A204.1 (cell line): Measurements from ENCODE around the gene APLP2.

Experiments used
- FAIRE-seq: peaks from 2 replicates; lab custom pipeline; 2012; peaks lifted over from hg19 to GRCh38; lab: Jason Lieb, UNC

Gene APLP2

GRCh38 chr11:130120045-130120444, 50.4 kb downstream of the APLP2 start:
- FAIRE-seq = no peak

GRCh38 chr11:130121445-130121978, 51.8 kb downstream of the APLP2 start:
- no peak for FAIRE-seq

DNA sequence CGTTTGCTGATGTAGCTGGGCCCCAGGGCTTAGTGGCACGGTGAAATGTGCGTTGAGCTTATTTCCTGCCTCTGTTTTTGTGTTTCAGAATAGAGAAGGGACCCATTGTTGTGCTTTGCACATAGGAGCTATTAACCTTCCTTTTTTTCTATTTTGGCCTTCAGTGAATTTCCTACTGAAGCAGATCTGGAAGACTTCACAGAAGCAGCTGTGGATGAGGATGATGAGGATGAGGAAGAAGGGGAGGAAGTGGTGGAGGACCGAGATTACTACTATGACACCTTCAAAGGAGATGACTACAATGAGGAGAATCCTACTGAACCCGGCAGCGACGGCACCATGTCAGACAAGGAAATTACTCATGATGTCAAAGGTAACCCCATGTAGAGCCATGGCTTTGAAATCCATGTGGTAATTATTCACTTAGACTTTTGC, 52.5 kb downstream of the APLP2 start:
- no peak for FAIRE-seq

GRCh38 chr11:130123414-130124040, 53.8 kb downstream of the APLP2 start:
- no peak for FAIRE-seq

DNA sequence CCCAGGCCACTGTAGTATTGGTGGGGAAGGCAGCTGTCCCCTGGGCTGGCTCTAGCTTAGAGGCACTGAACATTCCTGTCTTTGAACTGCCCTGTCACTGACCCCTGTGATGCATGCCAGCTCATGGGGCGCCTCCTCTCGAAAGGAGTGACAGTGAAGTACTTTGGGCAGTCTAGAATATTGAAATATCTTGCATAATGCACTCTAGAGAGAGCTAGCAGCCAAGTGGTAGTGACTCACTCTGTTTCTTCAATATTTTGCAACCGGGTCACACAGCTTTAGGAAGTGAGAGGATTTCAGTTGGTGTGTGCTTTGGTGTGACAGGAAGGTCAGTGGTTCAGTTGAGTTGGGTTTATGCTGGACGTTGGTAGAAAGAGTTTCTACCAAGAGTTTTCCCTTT, 54.4 kb downstream of the APLP2 start:
- no peak for FAIRE-seq

GRCh38 chr11:130125638-130126037, 55.9 kb downstream of the APLP2 start:
- no peak for FAIRE-seq

GRCh38 chr11:130126516-130126915, 56.8 kb downstream of the APLP2 start:
- no peak for FAIRE-seq

DNA sequence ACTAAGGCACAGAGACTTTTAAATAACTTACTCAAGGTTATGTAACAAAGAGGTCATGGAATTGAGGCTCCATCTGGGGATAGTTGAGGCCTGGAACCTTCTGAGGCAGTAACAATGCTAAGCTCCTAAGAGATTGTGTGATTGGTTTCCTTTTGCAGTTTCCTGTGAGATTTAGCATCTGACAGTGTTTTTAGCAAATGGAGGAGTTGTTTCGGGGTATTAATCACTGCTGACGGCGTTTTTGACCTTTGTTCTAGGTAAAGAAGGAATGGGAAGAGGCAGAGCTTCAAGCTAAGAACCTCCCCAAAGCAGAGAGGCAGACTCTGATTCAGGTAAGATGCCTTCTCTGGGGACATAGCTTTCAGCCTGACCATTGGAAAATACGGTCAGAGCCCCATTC, 57.8 kb downstream of the APLP2 start:
- FAIRE-seq = no peak

GRCh38 chr11:130128626-130129025, 58.9 kb downstream of the APLP2 start:
- FAIRE-seq = no peak

GRCh38 chr11:130129922-130130321, 60.2 kb downstream of the APLP2 start:
- no peak for FAIRE-seq

- peak; percentile 78 for FAIRE-seq
Measured at GRCh38 chr11:130131961-130132850, 62.5 kb downstream of the APLP2 start.

- no peak for FAIRE-seq
Measured at GRCh38 chr11:130133716-130134115, 64.0 kb downstream of the APLP2 start.

GRCh38 chr11:130136107-130136506, 66.4 kb downstream of the APLP2 start:
- FAIRE-seq = no peak

DNA sequence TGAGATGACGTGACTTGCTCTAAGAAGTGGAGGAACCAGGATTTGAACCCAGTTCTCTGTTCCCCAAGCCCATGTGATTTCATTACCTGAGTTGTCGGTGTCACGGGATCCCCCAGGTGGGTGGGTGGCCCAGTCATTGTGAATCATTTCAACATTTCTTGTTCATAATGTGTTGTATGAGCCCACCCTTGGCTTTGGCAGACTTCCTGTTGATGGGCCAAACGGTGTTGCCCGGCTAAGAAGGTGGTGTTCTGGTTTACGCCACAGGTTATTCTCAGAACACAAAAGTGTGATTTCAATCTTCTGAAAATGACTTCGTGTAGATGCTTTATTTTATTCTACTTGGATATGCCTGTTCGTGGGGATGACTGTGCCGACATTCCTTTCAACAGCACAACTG, 68.3 kb downstream of the APLP2 start:
- FAIRE-seq = no peak

DNA sequence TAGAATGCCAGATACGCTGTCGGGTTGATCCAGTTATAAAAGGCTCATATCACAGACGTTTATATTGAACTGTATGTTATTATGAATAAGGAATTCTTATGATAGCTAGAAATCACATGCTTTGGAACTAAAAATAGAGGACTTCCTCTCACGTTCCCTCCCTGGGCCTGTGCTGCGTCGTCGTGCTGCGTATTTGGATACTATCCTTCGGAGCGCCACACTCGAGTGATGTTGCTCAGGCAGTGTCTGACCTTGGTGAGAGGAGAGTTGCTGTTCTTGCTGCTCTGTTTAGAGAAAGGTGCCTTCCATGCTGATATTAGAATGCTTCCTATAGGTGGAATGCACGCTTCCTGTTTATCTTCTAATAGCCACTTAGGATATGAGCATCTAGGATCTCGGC, 69.7 kb downstream of the APLP2 start:
- FAIRE-seq = no peak

DNA sequence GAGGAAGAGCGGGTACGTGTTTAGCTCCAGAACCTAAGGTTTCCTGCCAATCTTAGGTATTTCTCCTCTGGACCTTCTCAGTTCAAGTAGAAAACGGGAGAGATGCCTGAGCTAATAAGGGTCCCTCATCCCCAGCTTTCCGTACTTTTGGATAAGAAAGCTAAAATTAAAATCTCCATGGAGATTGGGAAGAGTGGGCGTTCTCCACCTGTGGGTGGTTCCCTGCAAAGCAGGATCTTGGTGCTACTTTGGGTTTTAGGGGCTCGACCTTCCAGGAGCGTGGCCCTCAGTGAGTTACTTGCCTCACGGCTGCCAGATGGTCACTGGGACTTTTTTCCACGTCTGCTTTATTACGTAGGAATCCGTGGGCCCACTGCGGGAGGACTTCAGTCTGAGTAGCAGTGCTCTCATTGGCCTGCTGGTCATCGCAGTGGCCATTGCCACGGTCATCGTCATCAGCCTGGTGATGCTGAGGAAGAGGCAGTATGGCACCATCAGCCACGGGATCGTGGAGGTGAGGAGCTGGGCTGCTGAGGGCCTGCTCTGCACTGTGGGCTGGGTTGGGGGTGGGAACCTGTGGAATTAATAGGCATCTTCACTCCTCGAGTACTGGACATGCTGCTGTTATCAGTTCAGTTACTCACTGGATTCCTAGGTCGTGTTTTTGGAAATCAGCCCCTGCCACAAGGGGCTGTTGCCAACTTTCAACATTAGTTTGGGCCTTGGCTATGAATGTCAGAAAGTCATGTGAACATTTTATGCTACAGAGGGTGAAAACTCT, 72.1 kb downstream of the APLP2 start:
- FAIRE-seq = no peak

DNA sequence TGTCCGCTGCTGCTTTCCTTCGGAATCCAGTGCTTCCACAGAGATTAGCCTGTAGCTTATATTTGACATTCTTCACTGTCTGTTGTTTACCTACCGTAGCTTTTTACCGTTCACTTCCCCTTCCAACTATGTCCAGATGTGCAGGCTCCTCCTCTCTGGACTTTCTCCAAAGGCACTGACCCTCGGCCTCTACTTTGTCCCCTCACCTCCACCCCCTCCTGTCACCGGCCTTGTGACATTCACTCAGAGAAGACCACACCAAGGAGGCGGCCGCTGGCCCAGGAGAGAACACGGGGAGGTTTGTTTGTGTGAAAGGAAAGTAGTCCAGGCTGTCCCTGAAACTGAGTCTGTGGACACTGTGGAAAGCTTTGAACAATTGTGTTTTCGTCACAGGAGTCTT, 74.4 kb downstream of the APLP2 start:
- FAIRE-seq = no peak

DNA sequence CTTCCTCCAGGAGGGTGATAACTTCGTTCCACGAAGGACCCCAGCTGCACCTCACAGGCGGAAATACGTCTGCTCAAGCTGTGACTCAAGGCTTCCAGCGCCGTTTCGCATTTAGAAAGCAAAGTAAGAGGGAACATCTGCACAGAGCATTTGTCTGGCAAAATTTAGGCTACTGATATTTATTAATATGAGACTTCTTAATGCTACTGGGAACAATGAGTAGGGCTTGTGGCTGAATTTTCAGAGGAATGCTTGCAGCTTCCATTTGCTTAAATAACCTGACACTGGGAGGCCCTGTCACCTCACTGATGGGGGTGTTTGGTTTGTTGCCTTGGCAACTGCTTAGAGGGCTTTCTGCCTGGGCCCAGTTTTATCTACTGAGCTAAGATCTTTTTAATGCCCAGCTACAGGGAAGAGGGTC, 75.2 kb downstream of the APLP2 start:
- FAIRE-seq = no peak

GRCh38 chr11:130145311-130145812, 75.7 kb downstream of the APLP2 start:
- FAIRE-seq = no peak

- no peak for FAIRE-seq
Measured at GRCh38 chr11:130145975-130146776, 76.5 kb downstream of the APLP2 start.

DNA sequence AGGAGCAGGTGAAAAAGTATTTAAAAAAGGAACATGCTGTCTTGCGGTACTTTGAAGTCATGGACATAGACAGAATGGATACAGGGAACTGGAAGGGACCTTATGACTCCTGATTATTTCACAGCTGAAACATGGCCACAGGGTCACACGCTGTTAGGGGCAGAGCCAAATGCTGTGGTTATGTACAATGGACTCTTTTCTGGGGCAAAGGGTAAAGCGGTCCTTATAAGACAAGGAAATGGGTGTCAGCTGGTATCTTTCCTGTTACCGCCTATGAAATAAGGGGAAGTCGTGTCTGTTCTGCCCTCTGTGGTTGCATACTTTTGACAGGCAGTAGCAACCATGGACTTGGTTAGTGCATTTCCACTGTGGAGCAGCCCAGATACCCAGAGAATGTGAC, 77.1 kb downstream of the APLP2 start:
- no peak for FAIRE-seq
